Tibial nerve (tissue), 4 donors: ENCODE data around the gene ARL2BP. TPM values are rescaled to one million over a fixed set of nuclear protein-coding genes. Genes with fewer than 3 reads are reported as not detected.

Experiments
- DNase-seq, 2 donors: peaks; one replicate each; pipeline ENCODE4 v3.0.0-alpha.2; 2019; ENCODE audit warnings: low spot score in 2 of 2
- H3K27ac ChIP-seq, 4 donors: fragments of 200-600 bp; sonication (generic) in 3 of 4; one replicate each; pipeline ENCODE4 v1.5.1; 2017 to 2019; ENCODE audit warnings: mild to moderate bottlenecking in 1 of 4
- H3K27me3 ChIP-seq, 2 donors: fragments of 200-600 bp; sonication (generic) in 1 of 2; one replicate each; pipeline versions ENCODE4 v1.5.1 to v1.6.0; 2017 to 2019
- H3K36me3 ChIP-seq, 3 donors: fragments of 200-600 bp; sonication (generic); one replicate each; pipeline ENCODE4 v1.5.1; 2018 to 2019
- H3K4me1 ChIP-seq, 4 donors: fragments of 200-600 bp; sonication (generic) in 3 of 4; one replicate each; pipeline ENCODE4 v1.5.1; 2017 to 2019
- H3K4me3 ChIP-seq, 4 donors: fragments of 200-600 bp; sonication (generic) in 3 of 4; one replicate each; pipeline ENCODE4 v1.5.1; 2017 to 2019; ENCODE audit warnings: mild to moderate bottlenecking in 1 of 4, moderate library complexity in 1 of 4
- H3K9me3 ChIP-seq, 4 donors: fragments of 200-600 bp; sonication (generic) in 3 of 4; one replicate each; pipeline ENCODE4 v1.5.1; 2017 to 2019
- EP300 ChIP-seq, 2 donors: sonication (generic); formaldehyde crosslinking; IDR thresholded peaks; one replicate each; pipeline ENCODE4 v1.6.1; 2017; ENCODE audit warnings: antibody characterized with exemption in 2 of 2, mild to moderate bottlenecking in 1 of 2
- POLR2A ChIP-seq, 2 donors: fragments of 450-650 bp; IDR thresholded peaks; one replicate each; pipeline ENCODE4 v1.6.1; 2017; ENCODE audit warnings: antibody characterized with exemption in 2 of 2, mild to moderate bottlenecking in 2 of 2, moderate library complexity in 2 of 2
- WGBS, 2 donors: methylation state at CpG; one replicate each; pipeline ENCODE4 v1.1.5; 2018; 5-methylcytosine and 5-hydroxymethylcytosine counted together
- total RNA-seq, 4 donors: library from RNA; depleted of rRNA; stranded (reverse); fragments of >200 nt; gene quantifications; one replicate each; pipeline ENCODE4 v1.1.0, GENCODE V29; 2016
- TF ChIP-seq, protein P1 (sequence below), 5 experiments: fragments of 200-600 bp in 3 of 5; fragments of 450-650 bp in 2 of 5; sonication (generic) in 3 of 5; IDR thresholded peaks; one replicate each; pipeline ENCODE4 v1.5.1; 2016 to 2019; ENCODE audit warnings: antibody characterized with exemption in 5 of 5, mild to moderate bottlenecking in 3 of 5, moderate library complexity in 2 of 5

ARL2BP gene
- total RNA-seq, 4 donors from 2014 or later = 54.0 to 63.8 (median 55.5) TPM

DNA sequence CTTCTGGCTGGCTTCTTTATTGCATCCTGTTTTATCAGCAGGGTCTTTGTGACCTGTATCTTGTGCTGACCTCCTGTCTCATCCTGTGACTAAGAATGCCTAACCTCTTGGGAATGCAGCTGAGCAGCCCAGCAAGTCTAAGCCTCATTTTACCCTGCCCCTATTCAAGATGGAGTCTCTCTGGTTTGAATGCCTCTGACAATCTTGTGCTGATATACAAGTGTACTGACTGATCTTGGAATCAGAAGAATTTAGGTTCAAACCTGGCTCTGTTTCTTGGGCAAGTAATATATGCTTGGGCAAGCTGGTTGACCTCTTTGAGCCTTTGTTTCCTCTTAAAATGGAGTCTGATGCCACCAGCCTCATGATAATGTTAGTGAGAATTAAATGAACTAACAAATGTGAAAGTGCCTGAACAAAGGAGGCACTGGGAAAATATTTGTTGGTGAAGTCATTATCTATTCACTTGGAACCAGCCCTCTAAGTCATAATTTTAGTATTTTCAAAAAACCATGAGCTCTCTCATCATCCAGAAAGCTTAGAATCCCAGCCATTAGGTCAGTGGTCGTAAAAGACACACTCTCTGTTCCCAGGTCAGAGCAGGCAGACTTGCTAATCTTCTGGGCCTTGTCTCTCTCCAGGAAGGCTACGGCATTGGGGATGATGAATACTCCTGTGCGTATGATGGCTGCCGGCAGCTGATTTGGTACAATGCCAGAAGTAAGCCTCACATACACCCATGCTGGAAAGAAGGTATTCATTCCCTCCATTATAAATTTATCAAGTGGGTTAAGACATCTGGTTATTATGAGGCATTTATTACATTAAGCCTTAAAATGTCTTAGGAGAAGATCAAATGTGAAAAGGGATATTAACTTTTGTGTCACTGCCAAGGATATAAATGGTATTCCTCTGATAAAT is 18.1 kb upstream of the ARL2BP start:
- no peak overlapping the region for H3K4me3 ChIP-seq
- H3K27ac ChIP-seq = no peak overlapping the region
- 79 to 93% methylated on average over 4 of the region's 4 CpGs for WGBS, 2 donors
- TF ChIP-seq POLR2A (IDR thresholded peaks at IDR 0.05) = no peak
- no peak for TF ChIP-seq EP300 (IDR thresholded peaks at IDR 0.05)
- TF ChIP-seq, protein P1, sequence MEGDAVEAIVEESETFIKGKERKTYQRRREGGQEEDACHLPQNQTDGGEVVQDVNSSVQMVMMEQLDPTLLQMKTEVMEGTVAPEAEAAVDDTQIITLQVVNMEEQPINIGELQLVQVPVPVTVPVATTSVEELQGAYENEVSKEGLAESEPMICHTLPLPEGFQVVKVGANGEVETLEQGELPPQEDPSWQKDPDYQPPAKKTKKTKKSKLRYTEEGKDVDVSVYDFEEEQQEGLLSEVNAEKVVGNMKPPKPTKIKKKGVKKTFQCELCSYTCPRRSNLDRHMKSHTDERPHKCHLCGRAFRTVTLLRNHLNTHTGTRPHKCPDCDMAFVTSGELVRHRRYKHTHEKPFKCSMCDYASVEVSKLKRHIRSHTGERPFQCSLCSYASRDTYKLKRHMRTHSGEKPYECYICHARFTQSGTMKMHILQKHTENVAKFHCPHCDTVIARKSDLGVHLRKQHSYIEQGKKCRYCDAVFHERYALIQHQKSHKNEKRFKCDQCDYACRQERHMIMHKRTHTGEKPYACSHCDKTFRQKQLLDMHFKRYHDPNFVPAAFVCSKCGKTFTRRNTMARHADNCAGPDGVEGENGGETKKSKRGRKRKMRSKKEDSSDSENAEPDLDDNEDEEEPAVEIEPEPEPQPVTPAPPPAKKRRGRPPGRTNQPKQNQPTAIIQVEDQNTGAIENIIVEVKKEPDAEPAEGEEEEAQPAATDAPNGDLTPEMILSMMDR (IDR thresholded peaks at IDR 0.05) = no peak
- H3K27me3 ChIP-seq = no peaks in the 10 kb centered on the region
- H3K36me3 ChIP-seq = peaks cover 0 to 100% (median 7%) of the 10 kb centered on the region in 3 donors
- no peak for DNase-seq
- H3K9me3 ChIP-seq = no peaks in the 10 kb centered on the region
- H3K4me1 ChIP-seq = no peaks in the 10 kb centered on the region

DNA sequence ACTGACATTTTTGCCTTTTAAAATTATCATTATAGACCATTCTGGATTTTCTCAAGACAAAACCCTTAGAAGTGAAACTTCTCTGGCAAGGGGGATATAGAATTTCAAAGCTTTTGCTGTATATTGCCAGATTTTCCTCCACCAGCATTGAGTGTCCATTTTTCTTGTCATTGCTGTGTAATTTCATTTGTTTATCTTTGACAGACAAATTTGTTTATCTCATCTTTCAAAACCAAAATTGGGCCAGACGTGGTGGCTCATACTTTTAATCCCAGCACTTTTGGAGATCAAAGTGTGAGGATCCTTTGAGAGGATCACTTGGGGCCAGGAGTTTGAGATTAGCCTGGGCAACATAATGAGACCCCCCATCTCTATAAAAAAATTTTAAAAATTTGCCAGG is 16.0 kb upstream of the ARL2BP start:
- H3K27ac ChIP-seq = no peak overlapping the region
- TF ChIP-seq POLR2A (IDR thresholded peaks at IDR 0.05) (no peak), EP300 (IDR thresholded peaks at IDR 0.05) (no peak)
- TF ChIP-seq, protein P1 (IDR thresholded peaks at IDR 0.05) = no peak
- H3K4me3 ChIP-seq = no peak overlapping the region
- no peaks in the 10 kb centered on the region for H3K4me1 ChIP-seq
- 91 to 94% methylated on average over 1 of the region's 1 CpG for WGBS, 2 donors
- peaks cover 3 to 100% (median 13%) of the 10 kb centered on the region in 3 donors for H3K36me3 ChIP-seq
- no peaks in the 10 kb centered on the region for H3K9me3 ChIP-seq
- no peak for DNase-seq
- H3K27me3 ChIP-seq = no peaks in the 10 kb centered on the region

DNA sequence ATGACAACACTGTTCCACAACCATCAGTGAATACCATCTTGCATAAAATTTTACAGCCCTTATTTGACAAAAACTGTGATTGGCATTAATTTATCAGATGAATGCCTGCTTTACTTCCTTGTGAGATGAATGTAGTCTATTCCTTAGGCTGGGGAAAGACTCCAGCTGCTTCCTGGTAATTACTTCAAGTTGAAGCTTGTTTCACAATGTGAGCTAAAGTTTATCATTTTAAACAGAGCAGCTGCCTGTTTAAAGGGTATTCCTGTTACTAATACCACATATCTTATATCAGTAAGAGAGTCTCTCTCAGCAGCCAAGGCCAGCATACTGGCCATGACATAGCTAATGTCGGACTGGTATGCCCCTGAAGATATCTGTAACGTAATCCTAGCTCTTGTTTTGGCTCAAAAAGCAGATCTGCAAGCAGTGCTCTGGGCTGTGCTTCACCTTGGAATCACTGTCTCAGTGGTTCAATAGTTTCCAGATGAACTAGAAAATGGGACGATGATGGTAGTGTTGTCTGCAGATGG is 13.2 kb upstream of the ARL2BP start:
- no peak for DNase-seq
- Histone ChIP-seq H3K36me3 (peaks cover 3 to 100% (median 13%) of the 10 kb centered on the region in 3 donors), H3K4me1 (no peaks in the 10 kb centered on the region), H3K27ac (no peak overlapping the region), H3K4me3 (no peak overlapping the region), H3K27me3 (no peaks in the 10 kb centered on the region), H3K9me3 (no peaks in the 10 kb centered on the region)
- no peak for TF ChIP-seq EP300 (IDR thresholded peaks at IDR 0.05)
- TF ChIP-seq, protein P1 (IDR thresholded peaks at IDR 0.05) = no peak
- TF ChIP-seq POLR2A (IDR thresholded peaks at IDR 0.05) = no peak
- 74 to 76% methylated on average over 3 of the region's 3 CpGs for WGBS, 2 donors

DNA sequence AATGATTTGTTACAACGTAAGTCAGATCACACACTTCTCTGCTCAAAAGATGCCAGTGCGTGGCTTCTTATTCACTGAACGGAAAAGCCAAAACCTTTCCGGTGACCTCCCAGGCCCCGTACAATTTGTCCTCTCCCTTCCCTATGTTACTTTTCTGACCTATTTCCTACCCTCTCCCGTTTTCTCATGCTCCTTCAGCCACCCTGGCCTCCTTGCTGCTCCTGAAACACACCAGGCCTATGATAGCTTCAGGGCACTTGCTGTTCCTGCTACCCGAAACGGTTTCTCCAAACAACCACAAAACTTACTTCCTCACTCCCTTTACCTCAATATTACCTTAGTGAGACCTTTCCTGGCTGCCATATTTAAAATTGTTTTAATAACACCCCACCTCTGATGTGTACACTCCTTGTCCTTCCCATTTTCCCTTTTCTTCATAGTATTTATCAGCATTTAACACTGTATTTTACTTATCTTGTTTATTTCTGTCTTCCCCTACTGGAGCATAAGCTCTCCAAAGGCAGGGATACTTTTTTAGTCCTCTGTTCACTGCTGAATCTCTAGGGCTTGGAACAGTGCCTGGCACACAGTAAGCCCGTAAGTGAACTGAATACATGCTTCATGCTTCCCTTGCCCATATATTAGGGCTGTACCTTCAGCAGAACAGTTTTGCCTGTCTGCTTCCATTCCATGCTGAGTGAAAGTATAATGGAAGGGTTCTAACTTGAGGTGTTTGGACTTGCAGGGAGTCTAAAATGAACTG is 10.9 kb upstream of the ARL2BP start:
- H3K4me3 ChIP-seq = no peak overlapping the region
- DNase-seq = no peak
- no peaks in the 10 kb centered on the region for H3K27me3 ChIP-seq
- TF ChIP-seq EP300 (IDR thresholded peaks at IDR 0.05) = no peak
- TF ChIP-seq, protein P1 (IDR thresholded peaks at IDR 0.05) = no peak
- no peak for TF ChIP-seq POLR2A (IDR thresholded peaks at IDR 0.05)
- H3K27ac ChIP-seq = no peak overlapping the region
- no peaks in the 10 kb centered on the region for H3K4me1 ChIP-seq
- H3K9me3 ChIP-seq = no peaks in the 10 kb centered on the region
- peaks cover 3 to 91% (median 13%) of the 10 kb centered on the region in 3 donors for H3K36me3 ChIP-seq
- 90 to 94% methylated on average over 9 of the region's 9 CpGs for WGBS, 2 donors
